RPMI7951 (cell line): ENCODE data around the gene WNK4. TPM values are rescaled to one million over a fixed set of nuclear protein-coding genes. Genes with fewer than 3 reads are reported as not detected.

Experiments
- DNase-seq: peaks from one replicate; pipeline ENCODE4 v3.0.0-alpha.2; 2012; ENCODE audit warnings: low read depth
- total RNA-seq: library from RNA; depleted of rRNA; stranded (reverse); fragments of >200 nt; shearing (Covaris generic); gene quantifications from 2 replicates; pipeline ENCODE4 v1.2.3, GENCODE V29; 2014

Gene WNK4
- total RNA-seq, 1 experiment from 2014 or later, result 0.24 TPM

DNA sequence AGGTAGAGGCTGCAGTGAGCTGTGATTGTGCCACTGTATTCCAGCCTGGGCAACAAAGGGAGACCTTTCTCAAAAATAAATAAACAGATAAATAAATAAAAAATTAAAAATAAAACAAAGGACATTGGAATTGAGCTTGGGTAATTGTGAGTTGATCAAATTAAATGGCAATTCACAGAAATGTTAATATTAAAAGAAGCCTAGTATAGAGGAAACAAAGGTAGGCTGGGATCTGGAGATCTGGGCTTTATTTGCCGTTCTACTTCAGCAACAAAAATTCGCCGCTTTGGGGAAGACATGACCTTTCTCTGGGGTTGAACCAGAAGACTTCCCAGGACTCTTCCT is 7.5 kb upstream of the WNK4 start:
- DNase-seq, result no peak

GRCh38 chr17:42773290-42774035 is 6.9 kb upstream of the WNK4 start, which contains the start of gene VPS25:
Gene VPS25, plus strand, starts transcription at chr17:42773449. Its CDS starts 27 bp downstream, at chr17:42773476.
- DNase-seq, result peak; percentile 83

DNA sequence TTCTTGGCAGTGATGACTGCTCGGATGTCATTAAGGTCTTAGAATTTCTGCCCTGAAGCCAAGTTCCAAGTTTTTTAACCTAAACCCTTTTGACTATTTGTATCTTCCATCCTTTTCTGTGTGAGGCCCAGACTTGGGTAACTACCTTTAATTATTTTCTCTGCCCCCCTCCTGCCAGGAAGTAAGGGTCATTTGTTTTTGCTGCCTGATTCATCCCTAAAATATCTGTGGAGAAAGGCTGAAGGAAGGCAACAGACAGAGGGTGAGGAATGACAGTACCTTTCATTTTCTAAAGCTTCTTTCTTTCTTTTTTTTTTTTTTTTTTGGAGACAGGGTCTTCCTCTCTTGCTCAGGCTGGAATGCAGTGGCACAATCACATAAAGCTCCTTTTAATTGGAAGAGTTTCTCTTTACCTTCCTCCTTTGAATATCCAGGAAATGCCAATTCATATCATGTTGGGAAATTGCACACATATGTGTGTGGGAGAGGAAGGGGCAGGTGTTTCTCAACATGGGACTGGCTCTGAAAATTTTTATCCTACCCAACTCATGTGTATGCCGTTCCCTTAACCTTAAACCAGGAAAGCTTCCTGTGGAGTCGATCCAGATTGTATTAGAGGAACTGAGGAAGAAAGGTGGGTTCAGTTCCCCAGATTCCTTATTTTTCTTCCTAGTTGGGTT is 6.2 kb upstream of the WNK4 start:
- peak; percentile 55 for DNase-seq

DNA sequence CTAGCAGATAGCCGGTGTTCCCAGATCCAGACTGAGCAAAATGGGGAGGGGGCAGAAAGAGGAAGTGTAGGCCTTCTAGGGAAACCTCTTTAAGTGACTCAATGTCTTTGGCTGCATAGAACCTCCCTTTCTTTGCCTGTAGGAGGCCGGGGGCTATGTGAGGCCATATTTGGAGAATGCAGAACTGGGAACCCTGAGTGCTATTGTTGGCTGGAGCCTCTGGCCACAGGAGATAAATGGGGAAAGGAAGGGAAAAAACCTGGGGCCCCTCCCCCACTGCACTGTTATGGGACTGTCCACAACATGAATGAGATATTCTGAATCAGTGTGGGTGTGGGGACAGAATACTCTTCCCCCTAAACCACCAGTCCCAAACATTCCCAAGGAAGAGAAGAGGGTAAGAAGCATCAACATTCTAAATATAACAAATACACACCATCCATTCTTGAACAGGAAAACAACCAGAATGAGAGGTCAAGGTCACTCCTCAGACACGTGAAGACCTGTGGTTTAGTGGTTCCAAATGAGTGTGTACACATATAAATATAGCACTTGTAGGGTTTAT is 4.8 kb upstream of the WNK4 start:
- peak; percentile 64 for DNase-seq

GRCh38 chr17:42778570-42778969 is 1.8 kb upstream of the WNK4 start:
- DNase-seq, result no peak

- no peak for DNase-seq
These were observed 990 bp upstream of the WNK4 start for GRCh38 chr17:42779304-42779935.

GRCh38 chr17:42780851-42781638 is 635 bp downstream of the WNK4 start:
- DNase-seq, result no peak

DNA sequence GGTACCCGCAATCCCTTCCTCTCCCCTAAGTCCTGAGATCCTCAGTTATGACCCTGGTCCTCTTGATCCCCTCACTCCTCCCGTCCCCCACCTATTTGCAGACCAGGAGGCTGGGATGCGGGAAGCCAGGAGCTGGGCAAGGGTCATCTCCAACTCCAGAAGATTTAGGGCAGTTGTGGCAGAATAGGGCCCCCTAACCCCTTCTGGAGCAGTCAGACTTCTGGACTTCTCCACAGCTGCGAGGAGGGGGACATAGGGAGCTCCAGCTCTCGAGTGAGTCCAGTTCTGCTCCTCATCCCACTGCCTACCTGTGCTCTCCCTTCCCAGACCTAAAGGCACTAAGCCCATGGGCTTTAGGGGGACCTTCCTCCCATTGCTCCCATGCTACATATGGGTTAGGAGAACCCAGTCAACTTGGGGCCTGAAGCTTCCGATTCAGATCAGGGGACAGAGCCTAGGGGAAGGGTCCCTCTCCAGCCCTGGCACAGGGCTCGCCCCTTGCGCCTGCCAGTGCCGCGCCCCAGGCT is 1.3 kb downstream of the WNK4 start:
- DNase-seq, result no peak

- peak; percentile 9 for DNase-seq
These were observed 2.0 kb downstream of the WNK4 start for GRCh38 chr17:42782166-42783061.

DNA sequence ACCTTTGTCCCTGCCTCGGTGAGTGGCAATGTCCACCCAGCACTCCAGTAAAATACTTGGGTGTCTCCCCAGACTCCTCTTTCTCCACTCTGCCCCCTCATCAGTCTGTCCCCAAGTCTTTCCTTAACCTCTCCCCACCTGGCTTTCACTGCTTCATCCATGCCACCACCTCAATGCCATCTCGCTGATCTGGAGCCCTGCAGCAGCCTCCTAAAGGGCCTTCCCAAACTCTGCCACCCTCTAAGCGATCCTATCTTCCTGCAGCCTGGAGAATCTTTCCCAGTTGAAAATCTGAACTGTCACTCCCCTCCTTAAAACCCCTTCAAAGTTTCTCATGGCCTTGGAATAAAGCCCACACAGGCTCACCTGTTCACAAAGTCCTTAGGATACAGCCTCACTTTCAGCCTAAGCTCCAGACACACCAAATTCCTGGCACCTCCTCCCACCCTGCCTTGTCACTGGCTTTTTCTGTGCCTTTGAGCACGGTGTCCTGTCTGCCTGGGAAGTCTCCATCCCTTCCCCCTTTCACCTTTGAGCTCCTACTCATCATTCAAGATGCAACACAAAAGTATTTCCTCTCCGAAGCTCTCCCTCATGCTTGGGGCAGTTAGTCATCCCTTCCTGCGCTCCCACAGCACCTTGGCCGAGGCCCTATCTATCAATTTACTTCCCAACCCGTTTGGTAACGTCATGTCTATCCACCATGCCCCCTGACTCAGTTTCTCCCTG is 2.8 kb downstream of the WNK4 start:
- DNase-seq, result peak; percentile 47

DNA sequence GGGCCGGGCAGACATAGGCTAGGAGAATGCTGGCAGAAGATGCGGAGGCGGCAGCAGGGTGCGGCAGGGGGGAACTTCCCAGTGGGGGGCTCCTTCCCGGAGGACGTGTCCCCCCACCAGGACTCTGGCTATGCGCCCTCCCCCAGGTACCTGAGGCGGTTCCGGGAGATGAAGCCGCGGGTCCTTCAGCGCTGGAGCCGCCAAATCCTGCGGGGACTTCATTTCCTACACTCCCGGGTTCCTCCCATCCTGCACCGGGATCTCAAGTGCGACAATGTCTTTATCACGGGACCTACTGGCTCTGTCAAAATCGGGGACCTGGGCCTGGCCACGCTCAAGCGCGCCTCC is 3.4 kb downstream of the WNK4 start:
- no peak for DNase-seq

DNA sequence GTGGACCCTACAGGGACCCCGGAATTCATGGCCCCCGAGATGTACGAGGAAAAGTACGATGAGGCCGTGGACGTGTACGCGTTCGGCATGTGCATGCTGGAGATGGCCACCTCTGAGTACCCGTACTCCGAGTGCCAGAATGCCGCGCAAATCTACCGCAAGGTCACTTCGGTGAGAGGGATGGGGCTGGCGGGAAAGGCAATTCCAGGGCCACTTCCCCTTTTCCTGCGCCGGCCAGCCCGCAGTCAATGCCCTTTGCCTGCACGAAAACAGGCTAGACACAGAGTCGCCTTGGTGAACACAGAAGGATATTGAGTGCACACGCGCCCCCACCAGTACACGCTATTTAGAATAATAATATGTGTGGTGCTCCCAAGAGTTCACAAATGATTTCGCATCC is 4.0 kb downstream of the WNK4 start:
- no peak for DNase-seq

- DNase-seq, result no peak
These were observed 4.6 kb downstream of the WNK4 start for GRCh38 chr17:42784811-42785592.

DNA sequence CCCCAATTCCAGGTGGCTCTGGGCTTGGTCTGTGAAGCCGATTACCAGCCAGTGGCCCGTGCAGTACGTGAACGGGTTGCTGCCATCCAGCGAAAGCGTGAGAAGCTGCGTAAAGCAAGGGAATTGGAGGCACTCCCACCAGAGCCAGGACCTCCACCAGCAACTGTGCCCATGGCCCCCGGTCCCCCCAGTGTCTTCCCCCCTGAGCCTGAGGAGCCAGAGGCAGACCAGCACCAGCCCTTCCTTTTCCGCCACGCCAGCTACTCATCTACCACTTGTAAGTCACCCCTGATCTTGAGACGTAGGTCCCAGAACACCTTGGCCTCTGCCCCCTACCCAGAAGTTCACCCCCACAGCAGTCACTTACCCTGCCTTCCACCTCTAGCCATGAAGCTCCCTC is 6.9 kb downstream of the WNK4 start:
- DNase-seq, result no peak

DNA sequence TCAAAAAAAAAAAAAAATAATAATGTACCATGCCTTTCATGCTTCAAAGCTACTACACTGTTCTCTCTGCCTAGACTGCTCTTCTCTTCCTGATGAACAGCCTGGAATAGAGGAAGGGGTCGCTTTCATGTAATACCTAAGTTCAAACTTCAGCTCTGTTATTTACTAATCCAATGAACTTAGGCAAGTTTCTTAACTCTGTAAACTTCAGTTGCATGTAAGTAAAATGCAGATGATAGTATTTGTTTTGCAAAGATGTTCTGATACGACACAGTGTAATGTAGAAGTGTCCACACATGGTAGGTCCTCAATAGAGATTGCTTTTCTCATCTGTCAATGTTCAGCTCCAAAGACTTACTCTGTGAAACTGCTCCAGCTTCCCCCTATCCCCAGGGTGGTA is 11.5 kb downstream of the WNK4 start:
- DNase-seq, result no peak

DNA sequence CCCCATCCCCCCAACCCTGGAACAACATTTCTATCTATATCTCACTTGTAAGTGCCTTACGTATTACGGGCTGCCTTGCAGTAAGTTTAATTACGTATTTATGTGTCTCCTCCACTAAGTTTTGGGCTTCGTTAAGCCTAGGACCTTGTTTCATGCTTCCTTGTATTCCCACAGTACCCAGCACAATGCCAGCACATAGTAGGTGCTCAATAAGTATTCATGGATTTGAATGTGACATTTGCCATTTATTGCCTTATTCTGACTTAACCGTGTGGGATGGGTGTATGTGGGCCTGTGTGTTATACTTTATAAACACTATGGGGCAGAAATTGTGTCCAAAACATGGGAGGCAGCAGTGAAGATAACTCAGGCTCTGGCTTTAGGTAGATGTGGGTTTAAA is 12.1 kb downstream of the WNK4 start:
- no peak for DNase-seq

- no peak for DNase-seq
These were observed 14.7 kb downstream of the WNK4 start for GRCh38 chr17:42795061-42795460.

DNA sequence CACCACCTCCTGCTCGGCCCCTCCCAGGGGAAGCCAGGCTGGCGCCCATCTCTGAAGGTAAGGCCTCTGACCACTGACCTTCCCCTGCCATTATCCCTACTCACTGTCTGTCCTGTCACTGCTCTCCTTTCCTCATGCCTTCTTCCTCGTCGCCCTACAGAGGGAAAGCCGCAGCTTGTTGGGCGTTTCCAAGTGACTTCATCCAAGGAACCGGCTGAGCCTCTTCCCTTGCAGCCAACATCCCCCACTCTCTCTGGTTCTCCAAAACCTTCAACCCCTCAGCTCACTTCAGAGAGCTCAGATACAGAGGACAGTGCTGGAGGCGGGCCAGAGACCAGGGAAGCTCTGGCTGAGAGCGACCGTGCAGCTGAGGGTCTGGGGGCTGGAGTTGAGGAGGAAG is 15.1 kb downstream of the WNK4 start:
- no peak for DNase-seq

DNA sequence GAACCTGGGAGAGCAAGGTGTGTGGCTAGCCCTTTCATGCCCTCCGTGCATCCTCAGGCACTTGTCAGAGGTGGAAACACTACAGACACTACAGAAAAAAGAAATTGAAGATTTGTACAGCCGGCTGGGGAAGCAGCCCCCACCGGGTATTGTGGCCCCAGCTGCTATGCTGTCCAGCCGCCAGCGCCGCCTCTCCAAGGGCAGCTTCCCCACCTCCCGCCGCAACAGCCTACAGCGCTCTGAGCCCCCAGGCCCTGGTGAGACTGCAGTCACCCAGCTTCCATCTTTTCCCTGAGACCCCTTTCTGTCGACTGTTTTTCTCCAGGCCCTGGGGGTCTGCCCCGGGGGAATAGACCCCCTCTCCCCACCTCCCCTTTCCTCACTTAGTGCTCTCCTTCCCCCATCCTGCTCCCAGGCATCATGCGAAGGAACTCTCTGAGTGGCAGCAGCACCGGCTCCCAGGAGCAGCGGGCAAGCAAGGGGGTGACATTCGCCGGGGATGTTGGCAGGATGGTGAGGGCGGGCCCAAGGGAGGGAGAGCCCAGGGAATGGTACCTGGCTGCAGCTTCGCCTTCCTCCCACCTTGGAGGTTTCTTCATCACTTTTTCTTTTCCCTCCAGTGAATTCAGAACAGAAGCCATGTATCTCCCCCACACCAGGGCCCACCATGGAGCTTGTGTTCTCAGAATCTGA is 15.8 kb downstream of the WNK4 start:
- no peak for DNase-seq
